H9 (cell line): ENCODE results near the gene ZNF221. TPM values are rescaled to one million over a fixed set of nuclear protein-coding genes. Genes with fewer than 3 reads are reported as not detected.

ENCODE experiments used
- DNase-seq: peaks from one replicate; pipeline ENCODE4 v3.0.0-alpha.2; 2017
- H2AFZ ChIP-seq: one replicate; pipeline ENCODE4 v1.6.1; 2013; ENCODE audit warnings: mild to moderate bottlenecking, low read length, control low read depth, moderate library complexity
- H2AK5ac ChIP-seq: 2 replicates; pipeline ENCODE4 v1.6.1; 2013; ENCODE audit warnings: low read length, control low read depth, mixed read lengths; ENCODE audit not compliant: insufficient read length
- H2BK120ac ChIP-seq: one replicate; pipeline ENCODE4 v1.6.1; 2013; ENCODE audit warnings: low read depth, mild to moderate bottlenecking, low read length, control low read depth, inconsistent platforms; ENCODE audit not compliant: poor library complexity, severe bottlenecking
- H2BK12ac ChIP-seq: 2 replicates; pipeline ENCODE4 v1.6.1; 2013; ENCODE audit warnings: low read length, control low read depth, mixed read lengths, low read depth; ENCODE audit not compliant: insufficient read length
- H2BK15ac ChIP-seq: 2 replicates; pipeline ENCODE4 v1.6.1; 2013; ENCODE audit warnings: low read depth, low read length, control low read depth
- H2BK20ac ChIP-seq: one replicate; pipeline ENCODE4 v1.6.1; 2013; ENCODE audit warnings: low read depth, mild to moderate bottlenecking, low read length, control low read depth, inconsistent platforms; ENCODE audit not compliant: poor library complexity, severe bottlenecking
- H2BK5ac ChIP-seq: 2 replicates; pipeline ENCODE4 v1.6.1; 2013; ENCODE audit warnings: low read length, control low read depth, mixed read lengths; ENCODE audit not compliant: insufficient read length
- H3K14ac ChIP-seq: 2 replicates; pipeline ENCODE4 v1.6.1; 2013; ENCODE audit warnings: low read length, control low read depth; ENCODE audit not compliant: insufficient read depth
- H3K18ac ChIP-seq: 2 replicates; pipeline ENCODE4 v1.6.1; 2013; ENCODE audit warnings: low read depth, mild to moderate bottlenecking, mixed read lengths, low read length, control low read depth; ENCODE audit not compliant: insufficient read length
- H3K23ac ChIP-seq: 2 replicates; pipeline ENCODE4 v1.6.1; 2013; ENCODE audit warnings: low read length, control low read depth, mixed read lengths, low read depth; ENCODE audit not compliant: insufficient read length
- H3K23me2 ChIP-seq: 2 replicates; pipeline ENCODE4 v1.6.1; 2013; ENCODE audit warnings: low read depth, mild to moderate bottlenecking, mixed read lengths, low read length, control low read depth; ENCODE audit not compliant: insufficient read length, poor library complexity, severe bottlenecking
- H3K27ac ChIP-seq: 2 replicates; pipeline ENCODE4 v1.5.1; 2013; ENCODE audit warnings: low read length, control low read depth, mixed read lengths, low read depth; ENCODE audit not compliant: insufficient read length
- H3K27me3 ChIP-seq: 2 replicates; pipeline ENCODE4 v1.6.1; 2013; ENCODE audit warnings: low read length, control low read depth, inconsistent platforms; ENCODE audit not compliant: insufficient read depth
- H3K4ac ChIP-seq: 2 replicates; pipeline ENCODE4 v1.6.1; 2013; ENCODE audit warnings: low read depth, mild to moderate bottlenecking, control low read depth, inconsistent platforms, low read length, moderate library complexity
- H3K4me1 ChIP-seq: 2 replicates; pipeline ENCODE4 v1.6.1; 2013; ENCODE audit warnings: low read length, control low read depth, inconsistent platforms; ENCODE audit not compliant: insufficient read depth
- H3K4me2 ChIP-seq: 2 replicates; pipeline ENCODE4 v1.6.1; 2013; ENCODE audit warnings: low read length, control low read depth, mixed read lengths; ENCODE audit not compliant: insufficient read length, insufficient read depth
- H3K56ac ChIP-seq: 2 replicates; pipeline ENCODE4 v1.6.1; 2013; ENCODE audit warnings: low read depth, mild to moderate bottlenecking, mixed read lengths, low read length, control low read depth; ENCODE audit not compliant: insufficient read length
- H3K79me1 ChIP-seq: 2 replicates; pipeline ENCODE4 v1.6.1; 2013; ENCODE audit warnings: low read depth, mild to moderate bottlenecking, moderate library complexity, low read length, control low read depth, inconsistent platforms; ENCODE audit not compliant: insufficient read depth, poor library complexity, severe bottlenecking
- H3K79me2 ChIP-seq: 2 replicates; pipeline ENCODE4 v1.6.1; 2013; ENCODE audit warnings: low read length, control low read depth, inconsistent platforms; ENCODE audit not compliant: insufficient read depth
- H3K9ac ChIP-seq: 2 replicates; pipeline ENCODE4 v1.6.1; 2013; ENCODE audit warnings: low read length, control low read depth, mixed read lengths; ENCODE audit not compliant: insufficient read length; ENCODE audit errors: extremely low read depth
- H3K9me3 ChIP-seq: one replicate; pipeline ENCODE4 v1.6.1; 2013; ENCODE audit warnings: low read depth, low read length, inconsistent platforms; ENCODE audit not compliant: control insufficient read depth
- H3T11ph ChIP-seq: one replicate; pipeline ENCODE4 v1.6.1; 2013; ENCODE audit warnings: mild to moderate bottlenecking, low read length, control low read depth, inconsistent platforms
- H4K20me1 ChIP-seq: one replicate; pipeline ENCODE4 v1.6.1; 2013; ENCODE audit not compliant: control insufficient read depth, insufficient read length, insufficient read depth
- H4K5ac ChIP-seq: 2 replicates; pipeline ENCODE4 v1.6.1; 2013; ENCODE audit warnings: low read depth, mild to moderate bottlenecking, mixed read lengths, low read length, control low read depth; ENCODE audit not compliant: insufficient read length
- H4K8ac ChIP-seq: replicated peaks from 2 replicates; pipeline ENCODE4 v1.6.1; 2013; ENCODE audit warnings: low read length, control low read depth, mixed read lengths, low read depth; ENCODE audit not compliant: insufficient read length
- H4K91ac ChIP-seq: 2 replicates; pipeline ENCODE4 v1.6.1; 2013; ENCODE audit warnings: low read depth, mild to moderate bottlenecking, moderate library complexity, mixed read lengths, low read length, control low read depth; ENCODE audit not compliant: insufficient read length
- H3K27ac Mint-ChIP-seq, 3 experiments: 2 replicates in 2 of 3; 3 replicates in 1 of 3; pipeline ENCODE4 v1.8.0; 2020 to 2021; ENCODE audit warnings: mixed read lengths in 3 of 3, mild to moderate bottlenecking in 1 of 3, moderate library complexity in 1 of 3
- H3K27me3 Mint-ChIP-seq: 2 replicates; pipeline ENCODE4 v1.8.0; 2021; ENCODE audit warnings: low read depth, mild to moderate bottlenecking, moderate library complexity, mixed read lengths
- H3K36me3 Mint-ChIP-seq, 3 experiments: 2 replicates in 2 of 3; 3 replicates in 1 of 3; pipeline ENCODE4 v1.8.0; 2020 to 2021; ENCODE audit warnings: low read depth in 3 of 3, mixed read lengths in 3 of 3; ENCODE audit not compliant: insufficient read depth in 1 of 3
- H3K4me1 Mint-ChIP-seq, 2 experiments: 2 replicates each; pipeline ENCODE4 v1.8.0; 2020; ENCODE audit warnings: mixed read lengths in 2 of 2
- H3K4me3 Mint-ChIP-seq, 2 experiments: 2 replicates in 1 of 2; 3 replicates in 1 of 2; pipeline ENCODE4 v1.8.0; 2020 to 2021; ENCODE audit warnings: mild to moderate bottlenecking in 2 of 2, mixed read lengths in 2 of 2, moderate library complexity in 1 of 2
- H3K9me3 Mint-ChIP-seq, 2 experiments: 2 replicates in 1 of 2; 3 replicates in 1 of 2; pipeline ENCODE4 v1.8.0; 2020; ENCODE audit warnings: mild to moderate bottlenecking in 2 of 2, mixed read lengths in 2 of 2, moderate library complexity in 1 of 2
- CTCF ChIP-seq: fragments of 200-600 bp; sonication (generic); conservative IDR thresholded peaks from 3 replicates; pipeline ENCODE4 v1.8.0; 2021; ENCODE audit warnings: antibody characterized with exemption, mild to moderate bottlenecking
- WGBS: extraction: QIAGEN DNeasy Blood & Tissue Kit; methylation state at CpG from one replicate; pipeline ENCODE4 v1.1.7; 2013; ENCODE audit warnings: missing lambda C conversion rate, low lambda C conversion rate, mixed read lengths; ENCODE audit not compliant: insufficient read length; ENCODE audit errors: extremely low coverage; 5-methylcytosine and 5-hydroxymethylcytosine counted together
- total RNA-seq: library from RNA; stranded (reverse); gene quantifications from 2 replicates; pipeline ENCODE4 v1.2.1, GENCODE V29; 2021

The ZNF221 gene
- total RNA-seq, 1 experiment from 2014 or later, result 8.0 TPM

- no peak overlapping the region for H2BK120ac ChIP-seq
- no peak overlapping the region for H3K4me2 ChIP-seq
- WGBS, result no CpG with 5 or more reads among the region's 1 CpG
- no peak overlapping the region for H4K8ac ChIP-seq
- no peaks in the 10 kb centered on the region; the same call in 1 of the 2 replicates for H3K4me1 ChIP-seq
- no peak overlapping the region for H2BK20ac ChIP-seq
- no peak overlapping the region for H3K27ac Mint-ChIP-seq
- no peak overlapping the region for H2BK5ac ChIP-seq
- no peak overlapping the region for H3K4ac ChIP-seq
- no peak overlapping the region for H2AK5ac ChIP-seq
- H3K9ac ChIP-seq, result no peak overlapping the region
- H2BK12ac ChIP-seq, result no peak overlapping the region
- H3K79me2 ChIP-seq, result no peaks in the 10 kb centered on the region; the same call in 1 of the 2 replicates
- TF ChIP-seq CTCF, result no peak
- H4K20me1 ChIP-seq, result no peaks in the 10 kb centered on the region
- H3K27me3 ChIP-seq, result no peaks in the 10 kb centered on the region
- H3K4me3 Mint-ChIP-seq, result no peak overlapping the region
- DNase-seq, result no peak
- peaks cover 26% of the 10 kb centered on the region for H3K9me3 ChIP-seq
- H3K79me1 ChIP-seq, result no peaks in the 10 kb centered on the region
- H3K23me2 ChIP-seq, result peaks cover 4% of the 10 kb centered on the region
- H3K14ac ChIP-seq, result no peak overlapping the region
- no peak overlapping the region for H4K91ac ChIP-seq
- no peak overlapping the region for H2AFZ ChIP-seq
- H3K36me3 Mint-ChIP-seq, result peaks cover 41 to 49% (median 46%) of the 10 kb centered on the region in 3 experiments
- no peak overlapping the region for H4K5ac ChIP-seq
- peaks cover 25 to 56% of the 10 kb centered on the region in 2 experiments for H3K9me3 Mint-ChIP-seq
- no peak overlapping the region for H3K23ac ChIP-seq
- peaks cover 10 to 14% of the 10 kb centered on the region in 2 experiments for H3K4me1 Mint-ChIP-seq
- no peak overlapping the region for H3T11ph ChIP-seq
- H3K27ac ChIP-seq, result no peak overlapping the region
- H3K56ac ChIP-seq, result no peak overlapping the region
- H3K27me3 Mint-ChIP-seq, result peaks cover 2% of the 10 kb centered on the region
- H2BK15ac ChIP-seq, result no peak overlapping the region
- H3K18ac ChIP-seq, result no peak overlapping the region
Observed at GRCh38 chr19:44005973-44006372, 54.9 kb downstream of the ZNF221 start.
